Gastrocnemius medialis (tissue), 4 donors: ENCODE results near the gene WDR4.

Experiments used
- CTCF ChIP-seq, 5 experiments: fragments of 450-650 bp in 3 of 5; fragments of 200-600 bp in 2 of 5; sonication (generic) in 2 of 5; IDR thresholded peaks in 4 of 5; conservative IDR thresholded peaks in 1 of 5; 1 replicate in 4 of 5; 2 replicates in 1 of 5; pipeline ENCODE4 v1.5.1; 2016 to 2019; ENCODE audit warnings: antibody characterized with exemption in 5 of 5, mild to moderate bottlenecking in 3 of 5, moderate library complexity in 3 of 5
- POLR2A ChIP-seq, 2 donors: fragments of 450-650 bp; IDR thresholded peaks; one replicate each; pipeline ENCODE4 v1.6.1; 2017; ENCODE audit warnings: antibody characterized with exemption in 2 of 2, mild to moderate bottlenecking in 2 of 2, moderate library complexity in 2 of 2

GRCh38 chr21:42883921-42884320 lies 4.6 kb upstream of the WDR4 start:
- TF ChIP-seq CTCF (IDR thresholded peaks at IDR 0.05 in 4 of 5, conservative IDR thresholded peaks at IDR 0.05 in 1 of 5) = no peak
- TF ChIP-seq POLR2A (IDR thresholded peaks at IDR 0.05) = no peak
